ENCODE results near the gene TMEM255B.
"Not testable (repeated sequence)": the region's sequence is repeated elsewhere in the genome, so short reads cannot be mapped to it uniquely, and the experiment has no call there.

The TMEM255B gene

DNA sequence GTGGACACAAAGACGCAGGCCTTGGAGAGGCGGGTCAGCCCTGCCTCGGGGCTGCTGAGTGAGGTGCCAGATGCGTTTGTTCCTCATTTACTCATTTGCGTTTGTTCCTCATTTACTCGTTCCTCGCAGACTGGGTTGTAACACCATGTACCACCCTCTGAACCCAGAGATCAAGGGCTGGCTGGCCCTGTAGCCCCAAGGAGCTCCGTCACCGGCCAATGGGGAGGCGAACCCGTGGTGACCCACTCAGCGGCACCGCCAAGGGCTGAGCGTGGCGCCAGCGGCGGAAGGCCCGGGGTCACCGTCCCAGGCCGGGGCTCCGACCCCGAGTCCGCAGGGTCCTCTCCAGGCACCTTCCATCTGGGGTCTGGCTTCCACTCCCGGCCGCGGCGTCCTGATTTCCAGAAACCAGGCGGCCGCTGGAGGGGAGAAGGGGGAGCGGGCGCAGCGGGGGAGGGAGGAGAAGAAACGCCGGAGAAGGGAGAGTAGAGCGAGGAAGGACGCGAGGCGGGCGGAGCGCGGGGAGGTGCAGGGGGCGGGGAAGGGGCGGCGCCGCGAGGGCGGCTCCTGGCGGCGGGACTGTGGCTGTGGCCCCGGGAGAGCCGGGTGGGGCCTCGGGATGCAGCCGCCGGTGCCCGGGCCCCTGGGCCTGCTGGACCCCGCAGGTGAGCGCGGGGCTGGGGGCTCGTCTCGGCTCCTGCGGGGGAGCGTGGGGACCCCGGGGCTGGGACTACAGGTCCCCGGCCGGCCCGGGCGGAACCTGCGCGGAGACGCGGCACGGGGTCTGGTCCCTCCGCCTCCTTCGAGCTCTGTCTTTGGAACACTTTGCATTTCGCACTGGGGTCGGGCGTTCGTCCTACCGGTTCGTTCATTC is at the start of gene TMEM255B:
TSS of gene TMEM255B (plus strand) at position 576 of the 874 bp plus-strand sequence. CDS start at position 620, 44 bp downstream.
- Mint-ChIP-seq H3K9me3 (no peaks in the 10 kb centered on the region), H3K36me3 (ENCODE audit: low read depth) (no peaks in the 10 kb centered on the region)

DNA sequence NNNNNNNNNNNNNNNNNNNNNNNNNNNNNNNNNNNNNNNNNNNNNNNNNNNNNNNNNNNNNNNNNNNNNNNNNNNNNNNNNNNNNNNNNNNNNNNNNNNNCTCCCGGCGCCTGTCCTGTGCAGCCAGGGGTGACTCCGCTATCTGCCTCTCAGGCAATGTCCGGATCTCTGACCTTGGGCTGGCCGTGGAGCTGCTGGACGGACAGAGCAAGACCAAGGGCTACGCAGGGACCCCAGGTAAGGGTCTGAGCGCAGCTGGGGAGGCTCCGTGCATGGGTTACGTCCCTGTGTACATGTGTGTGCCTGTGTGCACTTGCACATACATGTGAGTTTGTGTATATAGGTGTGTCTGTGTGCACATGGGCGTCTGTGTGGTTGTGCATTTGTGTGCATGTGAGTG is 36.1 kb upstream of the TMEM255B start:
- TF ChIP-seq, protein P1, sequence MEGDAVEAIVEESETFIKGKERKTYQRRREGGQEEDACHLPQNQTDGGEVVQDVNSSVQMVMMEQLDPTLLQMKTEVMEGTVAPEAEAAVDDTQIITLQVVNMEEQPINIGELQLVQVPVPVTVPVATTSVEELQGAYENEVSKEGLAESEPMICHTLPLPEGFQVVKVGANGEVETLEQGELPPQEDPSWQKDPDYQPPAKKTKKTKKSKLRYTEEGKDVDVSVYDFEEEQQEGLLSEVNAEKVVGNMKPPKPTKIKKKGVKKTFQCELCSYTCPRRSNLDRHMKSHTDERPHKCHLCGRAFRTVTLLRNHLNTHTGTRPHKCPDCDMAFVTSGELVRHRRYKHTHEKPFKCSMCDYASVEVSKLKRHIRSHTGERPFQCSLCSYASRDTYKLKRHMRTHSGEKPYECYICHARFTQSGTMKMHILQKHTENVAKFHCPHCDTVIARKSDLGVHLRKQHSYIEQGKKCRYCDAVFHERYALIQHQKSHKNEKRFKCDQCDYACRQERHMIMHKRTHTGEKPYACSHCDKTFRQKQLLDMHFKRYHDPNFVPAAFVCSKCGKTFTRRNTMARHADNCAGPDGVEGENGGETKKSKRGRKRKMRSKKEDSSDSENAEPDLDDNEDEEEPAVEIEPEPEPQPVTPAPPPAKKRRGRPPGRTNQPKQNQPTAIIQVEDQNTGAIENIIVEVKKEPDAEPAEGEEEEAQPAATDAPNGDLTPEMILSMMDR (IDR thresholded peaks at IDR 0.05; ENCODE audit: unreplicated experiment in 3 of 3), result no peak
- no peaks in the 10 kb centered on the region for H3K36me3 Mint-ChIP-seq (ENCODE audit: low read depth)
- H3K27me3 Mint-ChIP-seq (ENCODE audit: low read depth), result no peaks in the 10 kb centered on the region
- peak overlapping the region; percentile 45 to 67 (median 53) for H3K4me3 Mint-ChIP-seq
- H3K4me1 Mint-ChIP-seq, result no peaks in the 10 kb centered on the region
- H3K9me3 Mint-ChIP-seq, result no peaks in the 10 kb centered on the region
- H3K27ac Mint-ChIP-seq, result peak overlapping the region in 1 of 3 experiments; percentile 26

More for the DNA sequence above, at the start of gene TMEM255B:
- peaks cover 14% of the 10 kb centered on the region for H3K4me1 Mint-ChIP-seq
- H3K27ac Mint-ChIP-seq, result peak within 1 kb of the TSS in 1 of 3 experiments; percentile 9
- TF ChIP-seq, protein P1 (IDR thresholded peaks at IDR 0.05; ENCODE audit: unreplicated experiment in 3 of 3), result peak in 2 of 3 experiments; percentile 24 to 56
- H3K4me3 Mint-ChIP-seq, result peak within 1 kb of the TSS; percentile 85 to 88 (median 87)
- peaks cover 75% of the 10 kb centered on the region for H3K27me3 Mint-ChIP-seq (ENCODE audit: low read depth)

DNA sequence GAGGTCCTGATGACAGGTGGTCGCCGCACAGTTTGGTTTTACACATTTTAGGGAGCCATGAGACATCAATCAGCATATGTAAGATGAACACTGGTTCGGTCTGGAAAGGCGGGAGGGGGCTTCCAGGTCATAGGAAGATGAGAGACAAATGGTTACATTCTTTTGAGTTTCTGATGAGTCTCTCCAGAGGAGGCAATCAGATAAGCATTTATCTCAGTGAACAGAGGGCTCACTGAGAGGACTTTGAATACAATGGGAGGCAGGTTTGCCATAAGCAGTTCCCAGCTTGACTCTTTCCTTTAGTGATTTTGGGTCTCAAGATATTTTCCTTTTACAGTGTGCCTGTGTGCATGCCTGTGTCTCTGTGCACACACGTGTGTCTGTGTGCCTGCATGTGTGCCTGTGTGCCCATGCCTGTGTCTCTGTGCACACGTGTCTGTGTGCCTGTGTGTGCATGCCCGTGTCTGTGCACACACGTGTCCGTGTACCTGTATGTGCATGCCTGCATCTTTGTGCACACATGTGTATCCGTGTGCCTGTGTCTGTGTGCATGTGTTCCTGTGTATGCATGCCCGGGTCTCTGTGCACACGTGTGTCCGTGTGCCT is 35.5 kb upstream of the TMEM255B start:
- Mint-ChIP-seq H3K27me3 (ENCODE audit: low read depth) (no peaks in the 10 kb centered on the region), H3K36me3 (ENCODE audit: low read depth) (no peaks in the 10 kb centered on the region), H3K9me3 (no peaks in the 10 kb centered on the region), H3K4me1 (no peaks in the 10 kb centered on the region), H3K27ac (peak overlapping the region in 1 of 3 experiments; percentile 26), H3K4me3 (peak overlapping the region; percentile 45 to 67 (median 53))
- TF ChIP-seq, protein P1 (IDR thresholded peaks at IDR 0.05; ENCODE audit: unreplicated experiment in 3 of 3), result no peak

DNA sequence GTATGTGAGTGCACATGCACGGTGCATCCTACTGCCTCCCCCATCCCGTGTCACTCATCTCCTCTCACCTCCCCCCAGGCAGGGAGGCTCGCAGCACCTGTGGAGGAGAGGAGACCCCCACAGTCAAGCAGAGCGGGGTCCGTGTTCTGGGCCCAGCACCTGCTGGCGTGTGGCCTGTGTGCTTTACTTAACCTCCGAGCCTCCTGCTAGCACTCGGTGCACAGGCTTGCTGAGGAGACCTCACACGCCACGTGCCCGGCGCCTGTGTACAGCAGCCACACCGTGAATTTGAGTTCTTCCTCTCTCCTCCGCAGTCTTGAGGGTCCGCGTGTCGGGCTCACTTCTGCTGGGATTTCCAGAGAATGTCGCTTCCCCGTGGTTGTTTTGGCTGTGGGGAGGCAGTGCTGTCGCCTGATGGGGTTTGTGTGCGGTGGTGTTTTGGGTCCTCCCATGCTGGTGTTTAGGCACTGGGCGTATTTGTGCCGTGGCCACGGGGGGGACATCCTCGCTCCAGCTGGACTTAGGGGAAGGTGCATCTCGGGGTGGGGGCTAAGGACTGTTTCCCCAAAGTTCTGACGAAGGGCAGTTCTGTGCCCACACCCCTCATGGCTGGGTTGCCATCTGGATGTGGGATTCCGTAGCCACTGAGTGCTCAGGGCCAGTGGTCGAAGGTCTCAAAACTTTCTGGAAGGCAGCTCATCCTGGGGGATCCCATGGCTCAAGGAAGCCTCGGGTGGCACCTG is 34.8 kb upstream of the TMEM255B start:
- Mint-ChIP-seq H3K9me3 (no peaks in the 10 kb centered on the region), H3K27ac (peak overlapping the region in 1 of 3 experiments; percentile 44), H3K4me3 (peak overlapping the region; percentile 76 to 81 (median 78)), H3K27me3 (ENCODE audit: low read depth) (peaks cover 5% of the 10 kb centered on the region), H3K4me1 (peaks cover 4% of the 10 kb centered on the region), H3K36me3 (ENCODE audit: low read depth) (no peaks in the 10 kb centered on the region)
- TF ChIP-seq, protein P1 (IDR thresholded peaks at IDR 0.05; ENCODE audit: unreplicated experiment in 3 of 3), result no peak

DNA sequence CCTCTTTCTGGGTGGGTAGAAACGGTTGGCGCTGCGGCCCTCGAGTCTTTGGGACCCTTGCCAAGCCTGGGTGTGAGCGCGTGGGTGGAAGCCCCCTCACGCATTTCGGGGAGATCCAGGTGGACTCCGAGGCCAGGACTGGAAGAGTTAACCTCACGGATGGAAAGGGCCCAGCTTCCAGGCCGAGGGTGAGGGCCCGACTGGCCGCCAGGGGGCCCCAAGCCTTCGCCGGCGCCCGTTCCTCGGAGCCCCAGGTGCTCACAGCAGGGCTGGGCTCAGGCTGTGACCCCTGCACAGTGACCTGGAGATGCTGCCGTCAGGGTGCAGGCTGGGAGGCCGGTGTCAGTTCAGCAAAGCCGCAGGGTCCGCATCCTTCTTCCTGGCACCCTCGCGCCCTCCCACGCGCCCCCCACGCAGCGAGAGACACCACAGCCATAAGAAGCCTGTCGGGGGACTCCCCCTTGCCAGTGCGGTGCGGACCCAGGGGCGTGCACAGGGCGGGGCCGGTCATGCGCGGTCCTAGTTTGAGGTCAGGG is 34.2 kb upstream of the TMEM255B start:
- Mint-ChIP-seq H3K36me3 (ENCODE audit: low read depth) (no peaks in the 10 kb centered on the region), H3K27me3 (ENCODE audit: low read depth) (peaks cover 9% of the 10 kb centered on the region), H3K9me3 (no peaks in the 10 kb centered on the region), H3K4me1 (peaks cover 10% of the 10 kb centered on the region), H3K27ac (peak overlapping the region in 1 of 3 experiments; percentile 44), H3K4me3 (peak overlapping the region; percentile 76 to 81 (median 78))
- TF ChIP-seq, protein P1 (IDR thresholded peaks at IDR 0.05; ENCODE audit: unreplicated experiment in 3 of 3), result peak; percentile 85 to 88 (median 86)

DNA sequence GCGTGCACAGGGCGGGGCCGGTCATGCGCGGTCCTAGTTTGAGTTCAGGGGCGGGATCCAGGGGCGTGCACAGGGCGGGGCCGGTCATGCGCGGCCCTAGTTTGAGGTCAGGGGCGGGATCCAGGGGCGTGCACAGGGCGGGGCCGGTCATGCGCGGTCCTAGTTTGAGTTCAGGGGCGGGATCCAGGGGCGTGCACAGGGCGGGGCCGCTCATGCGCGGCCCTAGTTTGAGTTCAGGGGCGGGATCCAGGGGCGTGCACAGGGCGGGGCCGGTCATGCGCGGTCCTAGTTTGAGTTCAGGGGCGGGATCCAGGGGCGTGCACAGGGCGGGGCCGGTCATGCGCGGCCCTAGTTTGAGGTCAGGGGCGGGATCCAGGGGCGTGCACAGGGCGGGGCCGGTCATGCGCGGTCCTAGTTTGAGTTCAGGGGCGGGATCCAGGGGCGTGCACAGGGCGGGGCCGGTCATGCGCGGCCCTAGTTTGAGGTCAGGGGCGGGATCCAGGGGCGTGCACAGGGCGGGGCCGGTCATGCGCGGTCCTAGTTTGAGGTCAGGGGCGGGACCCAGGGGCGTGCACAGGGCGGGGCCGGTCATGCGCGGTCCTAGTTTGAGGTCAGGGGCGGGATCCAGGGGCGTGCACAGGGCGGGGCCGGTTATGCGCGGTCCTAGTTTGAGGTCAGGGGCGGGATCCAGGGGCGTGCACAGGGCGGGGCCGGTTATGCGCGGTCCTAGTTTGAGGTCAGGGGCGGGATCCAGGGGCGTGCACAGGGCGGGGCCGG is 33.5 kb upstream of the TMEM255B start:
- not testable (repeated sequence) for H3K4me1 Mint-ChIP-seq; H3K27ac Mint-ChIP-seq; H3K9me3 Mint-ChIP-seq; H3K36me3 Mint-ChIP-seq (ENCODE audit: low read depth)
- Mint-ChIP-seq H3K4me3 (peak overlapping the region in 1 of 3 experiments; percentile 76), H3K27me3 (ENCODE audit: low read depth) (peaks cover 10% of the 10 kb centered on the region)

DNA sequence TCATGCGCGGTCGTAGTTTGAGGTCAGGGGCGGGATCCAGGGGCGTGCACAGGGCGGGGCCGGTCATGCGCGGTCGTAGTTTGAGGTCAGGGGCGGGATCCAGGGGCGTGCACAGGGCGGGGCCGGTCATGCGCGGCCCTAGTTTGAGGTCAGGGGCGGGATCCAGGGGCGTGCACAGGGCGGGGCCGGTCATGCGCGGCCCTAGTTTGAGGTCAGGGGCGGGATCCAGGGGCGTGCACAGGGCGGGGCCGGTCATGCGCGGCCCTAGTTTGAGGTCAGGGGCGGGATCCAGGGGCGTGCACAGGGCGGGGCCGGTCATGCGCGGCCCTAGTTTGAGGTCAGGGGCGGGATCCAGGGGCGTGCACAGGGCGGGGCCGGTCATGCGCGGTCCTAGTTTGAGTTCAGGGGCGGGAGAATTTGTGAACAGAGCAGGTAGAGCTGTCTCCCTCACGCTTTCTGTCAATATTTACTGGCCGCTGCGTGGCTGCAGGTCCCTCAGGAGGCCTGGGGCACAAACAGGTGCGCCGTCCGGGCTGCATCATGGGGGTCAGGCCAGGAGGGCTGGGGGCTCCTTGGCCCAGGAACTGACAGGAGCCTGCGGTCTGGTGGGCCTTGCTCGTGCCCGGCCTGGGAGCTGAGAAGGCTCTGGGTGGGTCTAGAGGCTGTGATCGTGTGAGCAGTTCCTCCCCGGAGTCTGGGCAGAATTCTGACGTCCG is 32.8 kb upstream of the TMEM255B start:
- not testable (repeated sequence) for H3K4me1 Mint-ChIP-seq; H3K9me3 Mint-ChIP-seq; H3K27ac Mint-ChIP-seq; H3K36me3 Mint-ChIP-seq (ENCODE audit: low read depth)
- Mint-ChIP-seq H3K27me3 (ENCODE audit: low read depth) (peaks cover 17% of the 10 kb centered on the region), H3K4me3 (peak overlapping the region; percentile 43 to 54 (median 53))

Measured in nephron (organoid).